ENCODE measurements around the gene MYL9. TPM values are rescaled to one million over a fixed set of nuclear protein-coding genes. Genes with fewer than 3 reads are reported as not detected.

Gene MYL9
- total RNA-seq (2021) (13.3 and 25.3 TPM in 2 replicates), Bru-seq, nascent RNA (percentile 41 among the genes with signal in this experiment), BruChase-seq, experiment 1, labeled RNA remaining after a 2-hour chase (percentile 61 among the genes with signal in this experiment), BruChase-seq, experiment 2, labeled RNA remaining after a 6-hour chase (percentile 47 among the genes with signal in this experiment)
- long read RNA-seq, transcript MYL9-201 (4 exons, 2,821 nt): major isoform, 5 of 9 reads
- long read RNA-seq, partial matches to known transcripts: 2 of 9 reads
- long read RNA-seq, other reads (novel, unspliced or antisense): 0 of 9 reads

- no peaks in the 10 kb centered on the region for H3K79me2 ChIP-seq (ENCODE audit: low read depth)
- TF ChIP-seq EZH2 (IDR thresholded peaks at IDR 0.05; ENCODE audit: low read depth) (no peak), CTCF (conservative IDR thresholded peaks at IDR 0.05) (no peak)
- peak in 1 of 2 experiments; percentile 68 for DNase-seq
- no peaks in the 10 kb centered on the region for H3F3A ChIP-seq (ENCODE audit: insufficient read depth, low read depth)
- H3K9me2 ChIP-seq (ENCODE audit: insufficient read depth): no peaks in the 10 kb centered on the region
- no TSS peak for BruUV-seq (replicated peaks)
- CTCF ChIA-PET: interaction anchor here (0.6 kb wide), 1 partner anchor 10 kb away, joined by 6 read pairs; no protein-coding TSS in a partner anchor
- H4K20me1 ChIP-seq (ENCODE audit: insufficient read depth): no peaks in the 10 kb centered on the region
- intact Hi-C loops (cut with micrococcal nuclease; ENCODE audit: unreplicated experiment): no loop called here
- no peaks in the 10 kb centered on the region for H3K36me3 ChIP-seq (ENCODE audit: low read depth)
- peak within 1 kb of the TSS; percentile 46 for H3K4me2 ChIP-seq
- no peak within 1 kb of the TSS for H3K27ac ChIP-seq
- no peaks in the 10 kb centered on the region for H3K27me3 ChIP-seq (ENCODE audit: insufficient read depth, low read depth)
- H3K4me1 ChIP-seq (replicated peaks; ENCODE audit: insufficient read depth): no peaks in the 10 kb centered on the region
- POLR2A ChIA-PET (ENCODE audit: unreplicated experiment): no interaction called here
- H3K9me3 ChIP-seq (ENCODE audit: insufficient read depth, low read depth): no peaks in the 10 kb centered on the region
- no peak within 1 kb of the TSS for H3K4me3 ChIP-seq
- H2AFZ ChIP-seq: no peak within 1 kb of the TSS
Measured at GRCh38 chr20:36541227-36541767, at the start of gene MYL9. MYL9 (plus strand) TSS chr20:36541519; CDS start chr20:36544885, 3,366 bp downstream.

GRCh38 chr20:36491901-36492617, 49.3 kb upstream of the MYL9 start:
- Histone ChIP-seq H3K79me2 (ENCODE audit: low read depth) (no peaks in the 10 kb centered on the region; the same call in 1 of the 2 replicates), H3K9me3 (ENCODE audit: insufficient read depth, low read depth) (no peaks in the 10 kb centered on the region), H4K20me1 (ENCODE audit: insufficient read depth) (peaks cover 24% of the 10 kb centered on the region), H3K27me3 (ENCODE audit: insufficient read depth, low read depth) (no peaks in the 10 kb centered on the region), H3K4me1 (replicated peaks; ENCODE audit: insufficient read depth) (no peaks in the 10 kb centered on the region), H3K27ac (no peak overlapping the region), H3F3A (ENCODE audit: insufficient read depth, low read depth) (no peaks in the 10 kb centered on the region), H3K9me2 (ENCODE audit: insufficient read depth) (no peaks in the 10 kb centered on the region), H3K4me3 (no peak overlapping the region), H2AFZ (no peak overlapping the region), H3K4me2 (no peak overlapping the region), H3K36me3 (ENCODE audit: low read depth) (no peaks in the 10 kb centered on the region)
- ChIA-PET CTCF (no interaction called here), POLR2A (ENCODE audit: unreplicated experiment) (no interaction called here)
- intact Hi-C loops (cut with micrococcal nuclease; ENCODE audit: unreplicated experiment): no loop called here
- no TSS peak for BruUV-seq (replicated peaks)
- no peak for TF ChIP-seq CTCF (conservative IDR thresholded peaks at IDR 0.05)
- TF ChIP-seq EZH2 (IDR thresholded peaks at IDR 0.05; ENCODE audit: low read depth): no peak
- no peak for DNase-seq

GRCh38 chr20:36493051-36493800, 48.1 kb upstream of the MYL9 start:
- ChIA-PET POLR2A (ENCODE audit: unreplicated experiment) (no interaction called here), CTCF (interaction anchor here (0.7 kb wide), 1 partner anchor 439 kb away, joined by 20 read pairs; no protein-coding TSS in a partner anchor)
- TF ChIP-seq CTCF (conservative IDR thresholded peaks at IDR 0.05): peak; percentile 27; the same call in 1 of the 2 replicates
- TF ChIP-seq EZH2 (IDR thresholded peaks at IDR 0.05; ENCODE audit: low read depth): no peak
- H3K9me2 ChIP-seq (ENCODE audit: insufficient read depth): no peaks in the 10 kb centered on the region
- no TSS peak for BruUV-seq (replicated peaks)
- no peak overlapping the region for H3K4me2 ChIP-seq
- H3K79me2 ChIP-seq (ENCODE audit: low read depth): no peaks in the 10 kb centered on the region; the same call in 1 of the 2 replicates
- intact Hi-C loops (cut with micrococcal nuclease; ENCODE audit: unreplicated experiment): no loop called here
- H2AFZ ChIP-seq: no peak overlapping the region
- DNase-seq: no peak
- no peaks in the 10 kb centered on the region for H3F3A ChIP-seq (ENCODE audit: insufficient read depth, low read depth)
- H4K20me1 ChIP-seq (ENCODE audit: insufficient read depth): peaks cover 24% of the 10 kb centered on the region
- H3K4me1 ChIP-seq (replicated peaks; ENCODE audit: insufficient read depth): no peaks in the 10 kb centered on the region
- no peaks in the 10 kb centered on the region for H3K27me3 ChIP-seq (ENCODE audit: insufficient read depth, low read depth)
- H3K27ac ChIP-seq: no peak overlapping the region
- H3K4me3 ChIP-seq: no peak overlapping the region
- H3K36me3 ChIP-seq (ENCODE audit: low read depth): no peaks in the 10 kb centered on the region
- H3K9me3 ChIP-seq (ENCODE audit: insufficient read depth, low read depth): no peaks in the 10 kb centered on the region
